Hematopoietic multipotent progenitor cell treated with erythropoietin and hydrocortisone succinate and interleukin-3 and kit ligand, for 6 days (in vitro differentiated cells): ENCODE measurements around the gene CLSTN3.
A peak's percentile ranks its signal among the peaks of the same experiment; 100 is the strongest.
"Not testable (repeated sequence)": the region's sequence is repeated elsewhere in the genome, so short reads cannot be mapped to it uniquely, and the experiment has no call there.

ENCODE experiments used
- DNase-seq: peaks from one replicate; pipeline ENCODE4 v3.0.0-alpha.2; 2015

CLSTN3 gene

GRCh38 chr12:7154042-7154441, 23.9 kb downstream of the CLSTN3 start:
- DNase-seq = no peak

GRCh38 chr12:7154901-7155470, 24.8 kb downstream of the CLSTN3 start:
- no peak for DNase-seq

- no peak for DNase-seq
Observed at GRCh38 chr12:7155471-7156034, 25.4 kb downstream of the CLSTN3 start.

GRCh38 chr12:7156259-7157197, 26.4 kb downstream of the CLSTN3 start:
- no peak for DNase-seq

- no peak for DNase-seq
Observed at GRCh38 chr12:7157391-7157790, 27.2 kb downstream of the CLSTN3 start.

- DNase-seq = no peak
Observed at GRCh38 chr12:7158781-7159609, 28.8 kb downstream of the CLSTN3 start.

- no peak for DNase-seq
Observed at GRCh38 chr12:7160183-7160582, 30.0 kb downstream of the CLSTN3 start.

- no peak for DNase-seq
Observed at GRCh38 chr12:7161327-7161726, 31.2 kb downstream of the CLSTN3 start.

GRCh38 chr12:7161811-7162210, 31.6 kb downstream of the CLSTN3 start:
- no peak for DNase-seq

- DNase-seq = peak; percentile 53
Observed at GRCh38 chr12:7162691-7163114, 32.5 kb downstream of the CLSTN3 start.

GRCh38 chr12:7169951-7170350, 39.8 kb downstream of the CLSTN3 start:
- DNase-seq = no peak

GRCh38 chr12:7171854-7172253, 41.7 kb downstream of the CLSTN3 start:
- DNase-seq = no peak

GRCh38 chr12:7175493-7175892, 45.3 kb downstream of the CLSTN3 start:
- DNase-seq = no peak

GRCh38 chr12:7176595-7176994, 46.4 kb downstream of the CLSTN3 start:
- DNase-seq = no peak

- no peak for DNase-seq
Observed at GRCh38 chr12:7178481-7178880, 48.3 kb downstream of the CLSTN3 start.

GRCh38 chr12:7180685-7181084, 50.5 kb downstream of the CLSTN3 start:
- DNase-seq = no peak

GRCh38 chr12:7186058-7186457, 55.9 kb downstream of the CLSTN3 start:
- DNase-seq = not testable (repeated sequence)

GRCh38 chr12:7188562-7189397, 58.6 kb downstream of the CLSTN3 start:
- DNase-seq = peak; percentile 84

GRCh38 chr12:7189398-7190267, 59.5 kb downstream of the CLSTN3 start, which contains the start of gene PEX5:
TSS of gene PEX5 (plus strand) at chr12:7189686. CDS start at chr12:7190378, 692 bp downstream.
- DNase-seq = peak; percentile 97

- peak; percentile 18 for DNase-seq
Observed at GRCh38 chr12:7190268-7191055, 60.3 kb downstream of the CLSTN3 start.
